ENCODE results near the gene IL4R. TPM values are rescaled to one million over a fixed set of nuclear protein-coding genes. Genes with fewer than 3 reads are reported as not detected.
A peak's percentile ranks its signal among the peaks of the same experiment; 100 is the strongest.
"Not testable (repeated sequence)": the region's sequence is repeated elsewhere in the genome, so short reads cannot be mapped to it uniquely, and the experiment has no call there.

Gene IL4R
- total RNA-seq, 1 experiment from 2014 or later, result 40.9 TPM

DNA sequence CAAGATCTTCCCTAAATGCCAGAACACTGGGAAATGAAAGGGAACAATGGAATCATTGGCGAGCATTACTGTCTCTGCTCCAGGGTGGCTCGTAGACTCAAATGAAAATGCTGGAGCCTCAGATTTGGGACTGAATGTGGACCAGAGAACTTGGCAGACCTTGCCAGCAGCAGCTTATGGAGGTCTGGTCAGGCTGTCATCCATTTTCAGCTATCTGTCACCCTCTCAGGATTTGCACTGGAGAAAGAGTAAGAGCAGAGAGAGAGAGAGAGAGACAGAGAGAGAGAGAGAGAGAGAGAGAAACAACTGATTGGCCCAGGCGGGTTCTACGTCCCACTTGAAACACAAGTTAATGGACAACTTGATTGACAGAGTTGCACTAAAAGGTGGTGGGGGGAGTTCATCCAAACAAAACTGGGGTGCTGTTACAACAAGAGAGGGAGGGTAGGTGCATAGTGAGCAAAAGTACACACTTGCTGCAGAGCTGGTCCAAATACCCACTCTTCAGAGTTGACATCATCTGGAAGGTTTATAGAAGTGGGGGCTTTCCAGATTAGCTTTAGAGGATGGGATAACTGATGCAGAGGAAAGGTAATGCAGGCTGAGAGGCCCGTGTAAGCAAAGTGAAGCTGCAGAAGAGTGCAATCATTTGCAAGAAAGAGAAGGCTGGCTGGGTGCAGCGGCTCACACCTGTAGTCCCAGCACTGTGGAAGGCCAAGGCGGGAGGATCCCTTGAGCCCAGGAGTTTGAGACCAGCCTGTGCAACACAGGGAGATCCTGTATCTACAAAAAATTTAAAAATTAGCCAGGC is 28.7 kb upstream of the IL4R start:
- no peak for DNase-seq
- no peak overlapping the region for H3K4me3 ChIP-seq
- no peaks in the 10 kb centered on the region for H3K27me3 ChIP-seq
- no peaks in the 10 kb centered on the region for H3K36me3 ChIP-seq
- H3K9me3 ChIP-seq, result peaks cover 12% of the 10 kb centered on the region; the same call in 1 of the 2 replicates

- H3K4me3 ChIP-seq, result no peak overlapping the region
- DNase-seq, result no peak
- H3K36me3 ChIP-seq, result no peaks in the 10 kb centered on the region
- H3K9me3 ChIP-seq, result peaks cover 12% of the 10 kb centered on the region; the same call in 1 of the 2 replicates
- H3K27me3 ChIP-seq, result no peaks in the 10 kb centered on the region
Measured at GRCh38 chr16:27285676-27286196, 28.0 kb upstream of the IL4R start.

DNA sequence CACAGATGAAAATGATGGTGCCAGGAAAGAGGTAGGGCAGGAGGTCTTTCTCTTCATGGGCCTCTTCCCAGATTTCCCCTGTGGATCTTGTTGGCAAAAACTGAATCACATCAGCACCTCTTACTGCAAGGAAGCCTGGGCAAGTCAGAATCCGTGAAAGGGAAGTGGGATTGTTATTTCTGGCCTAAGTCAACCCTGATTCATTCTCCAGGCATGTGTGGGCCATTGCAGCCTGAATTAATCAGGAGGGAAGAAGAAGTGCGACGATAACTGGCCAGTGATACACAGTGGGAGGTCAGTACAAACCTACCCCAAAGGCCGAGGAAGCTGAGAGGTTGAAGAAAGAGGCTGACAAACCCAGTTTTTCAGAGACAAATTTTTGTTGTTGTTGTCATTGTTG is 27.3 kb upstream of the IL4R start:
- DNase-seq, result peak; percentile 79
- no peaks in the 10 kb centered on the region for H3K27me3 ChIP-seq
- no peak overlapping the region for H3K4me3 ChIP-seq
- no peaks in the 10 kb centered on the region for H3K36me3 ChIP-seq
- H3K9me3 ChIP-seq, result peaks cover 12% of the 10 kb centered on the region; the same call in 1 of the 2 replicates

- Histone ChIP-seq H3K4me3 (no peak overlapping the region), H3K27me3 (no peaks in the 10 kb centered on the region), H3K9me3 (peaks cover 12% of the 10 kb centered on the region; the same call in 1 of the 2 replicates), H3K36me3 (no peaks in the 10 kb centered on the region)
- DNase-seq, result no peak
Measured at GRCh38 chr16:27287051-27287811, 26.5 kb upstream of the IL4R start.

DNA sequence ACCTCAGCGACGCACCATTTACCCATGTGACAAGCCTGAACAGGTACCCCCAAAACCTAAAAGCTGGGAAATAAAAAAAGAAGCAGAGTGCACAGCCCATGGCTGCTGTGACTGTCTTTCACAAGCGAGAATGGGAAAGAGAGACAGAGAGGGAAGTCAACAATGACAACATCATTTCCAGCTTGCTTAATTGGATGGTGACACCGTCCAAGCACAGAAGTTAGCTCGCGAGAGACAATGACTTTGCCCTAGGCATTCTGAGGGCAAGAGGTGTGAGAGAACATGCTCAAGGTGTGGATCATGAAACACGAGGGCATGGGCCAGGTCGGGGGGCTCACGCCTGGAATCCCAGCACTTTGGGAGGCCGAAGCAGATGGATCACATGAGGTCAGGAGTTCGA is 25.9 kb upstream of the IL4R start:
- Histone ChIP-seq H3K9me3 (peaks cover 12% of the 10 kb centered on the region; the same call in 1 of the 2 replicates), H3K27me3 (no peaks in the 10 kb centered on the region), H3K4me3 (no peak overlapping the region), H3K36me3 (no peaks in the 10 kb centered on the region)
- DNase-seq, result no peak

- H3K36me3 ChIP-seq, DNase-seq, H3K4me3 ChIP-seq, H3K27me3 ChIP-seq: not testable (repeated sequence)
- H3K9me3 ChIP-seq, result peaks cover 12% of the 10 kb centered on the region; the same call in 1 of the 2 replicates
Measured at GRCh38 chr16:27288313-27288712, 25.5 kb upstream of the IL4R start.

- no peak for DNase-seq
Measured at GRCh38 chr16:27289669-27290068, 24.1 kb upstream of the IL4R start.

GRCh38 chr16:27290562-27290961 is 23.2 kb upstream of the IL4R start:
- peaks cover 9% of the 10 kb centered on the region; the same call in 1 of the 2 replicates for H3K9me3 ChIP-seq
- DNase-seq, result no peak
- no peaks in the 10 kb centered on the region for H3K36me3 ChIP-seq
- no peaks in the 10 kb centered on the region for H3K27me3 ChIP-seq
- H3K4me3 ChIP-seq, result no peak overlapping the region

More at GRCh38 chr16:27289669-27290068, 24.1 kb upstream of the IL4R start:
- Histone ChIP-seq H3K9me3 (peaks cover 11% of the 10 kb centered on the region; the same call in 1 of the 2 replicates), H3K36me3 (no peaks in the 10 kb centered on the region), H3K27me3 (no peaks in the 10 kb centered on the region), H3K4me3 (no peak overlapping the region)

DNA sequence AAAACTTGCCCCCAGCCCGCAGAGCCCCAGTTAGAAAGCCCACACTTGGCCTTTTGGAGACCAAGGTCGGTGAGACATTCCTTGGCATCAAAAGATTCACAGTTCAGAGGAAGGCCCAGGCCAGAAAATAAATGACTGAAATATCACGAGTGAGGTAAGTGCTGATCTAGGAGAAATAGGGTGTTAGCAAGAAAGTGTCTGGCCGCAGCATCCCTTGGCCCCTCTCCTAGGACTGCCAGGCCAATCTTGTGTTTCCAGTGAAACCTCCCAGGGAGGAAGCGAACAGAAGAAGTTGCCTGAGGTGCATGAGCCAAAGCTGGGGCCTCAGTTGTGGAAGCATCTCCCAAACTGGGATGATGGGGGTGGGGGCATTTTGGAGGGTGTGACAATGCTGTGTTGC is 22.7 kb upstream of the IL4R start:
- Histone ChIP-seq H3K27me3 (no peaks in the 10 kb centered on the region), H3K9me3 (peaks cover 5% of the 10 kb centered on the region; the same call in 1 of the 2 replicates), H3K4me3 (no peak overlapping the region), H3K36me3 (no peaks in the 10 kb centered on the region)
- DNase-seq, result no peak

GRCh38 chr16:27291722-27292240 is 22.0 kb upstream of the IL4R start:
- H3K9me3 ChIP-seq, result peaks cover 4% of the 10 kb centered on the region; the same call in 1 of the 2 replicates
- H3K36me3 ChIP-seq, result no peaks in the 10 kb centered on the region
- H3K27me3 ChIP-seq, result no peaks in the 10 kb centered on the region
- no peak for DNase-seq
- H3K4me3 ChIP-seq, result no peak overlapping the region

DNA sequence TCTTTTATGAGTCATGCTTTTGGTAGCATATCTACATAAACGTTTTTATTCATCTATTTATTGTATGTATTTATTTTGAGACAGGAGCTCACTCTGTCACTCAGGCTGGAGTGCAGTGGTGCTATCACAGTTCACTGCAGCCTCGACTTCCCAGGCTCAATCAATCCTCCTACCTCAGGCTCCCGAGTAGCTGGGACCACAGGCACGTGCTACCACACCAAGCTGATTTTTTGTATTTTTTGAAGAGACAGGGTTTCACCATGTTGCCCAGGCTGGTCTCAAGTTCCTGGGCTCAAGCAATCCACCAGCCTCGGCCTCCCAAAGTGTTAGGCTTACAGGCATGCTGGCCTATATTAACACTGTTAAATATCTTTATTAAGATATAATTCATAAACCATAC is 20.4 kb upstream of the IL4R start:
- H3K9me3 ChIP-seq, result no peaks in the 10 kb centered on the region
- no peaks in the 10 kb centered on the region for H3K27me3 ChIP-seq
- no peaks in the 10 kb centered on the region for H3K36me3 ChIP-seq
- no peak for DNase-seq
- no peak overlapping the region for H3K4me3 ChIP-seq

DNA sequence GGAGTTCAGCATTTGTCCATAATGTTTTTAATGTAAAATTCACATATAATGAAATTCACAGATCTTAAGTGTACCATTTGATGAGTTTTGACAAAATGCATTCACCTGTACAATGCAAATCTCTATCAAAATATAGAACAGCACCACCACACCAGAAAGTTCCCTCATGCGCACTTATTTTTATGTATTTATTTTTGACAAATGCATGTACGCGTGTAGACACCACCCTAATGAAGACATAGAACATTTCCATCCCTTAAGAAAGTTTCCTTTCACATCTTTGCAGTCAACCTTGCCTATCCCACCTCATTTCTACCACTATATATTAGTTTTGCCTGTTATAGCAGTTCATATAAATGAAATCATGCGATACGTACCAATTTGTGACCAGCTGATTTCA is 15.6 kb upstream of the IL4R start:
- Histone ChIP-seq H3K36me3 (no peaks in the 10 kb centered on the region), H3K27me3 (no peaks in the 10 kb centered on the region), H3K4me3 (no peak overlapping the region), H3K9me3 (no peaks in the 10 kb centered on the region)
- DNase-seq, result no peak

DNA sequence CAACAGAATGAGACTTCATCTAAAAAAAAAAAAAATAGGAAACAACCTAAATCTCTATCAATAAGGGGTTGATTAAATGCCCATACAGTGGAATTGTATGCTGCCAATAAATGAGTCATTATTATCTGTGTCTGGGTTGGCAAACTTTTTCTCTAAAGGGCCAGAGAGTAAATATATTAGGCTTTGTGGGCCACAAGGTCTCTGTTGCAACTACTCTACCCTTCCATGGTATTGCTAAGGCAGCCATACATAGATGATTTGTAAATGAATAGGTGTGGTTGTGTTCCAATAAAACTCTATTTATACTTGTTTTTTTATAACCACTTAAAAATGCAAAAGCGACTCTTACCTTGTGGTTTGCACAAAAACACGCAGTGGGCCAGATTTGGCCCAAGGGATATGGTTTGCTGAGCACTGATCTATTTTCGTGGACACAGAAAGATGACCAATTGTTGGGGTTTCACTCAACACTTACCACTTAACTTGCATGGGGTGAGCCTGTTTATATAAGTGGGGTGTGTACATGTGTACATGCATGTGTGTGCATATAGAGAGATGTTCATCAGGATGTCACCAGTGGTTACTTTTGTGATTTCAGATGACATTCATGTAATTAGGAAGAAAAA is 12.4 kb upstream of the IL4R start:
- peak; percentile 26 for DNase-seq
- Histone ChIP-seq H3K27me3 (no peaks in the 10 kb centered on the region), H3K36me3 (no peaks in the 10 kb centered on the region), H3K4me3 (no peak overlapping the region), H3K9me3 (no peaks in the 10 kb centered on the region)

- no peak for DNase-seq
- no peaks in the 10 kb centered on the region for H3K36me3 ChIP-seq
- no peaks in the 10 kb centered on the region for H3K27me3 ChIP-seq
- no peaks in the 10 kb centered on the region for H3K9me3 ChIP-seq
- H3K4me3 ChIP-seq, result no peak overlapping the region
Measured at GRCh38 chr16:27302126-27302525, 11.6 kb upstream of the IL4R start.

DNA sequence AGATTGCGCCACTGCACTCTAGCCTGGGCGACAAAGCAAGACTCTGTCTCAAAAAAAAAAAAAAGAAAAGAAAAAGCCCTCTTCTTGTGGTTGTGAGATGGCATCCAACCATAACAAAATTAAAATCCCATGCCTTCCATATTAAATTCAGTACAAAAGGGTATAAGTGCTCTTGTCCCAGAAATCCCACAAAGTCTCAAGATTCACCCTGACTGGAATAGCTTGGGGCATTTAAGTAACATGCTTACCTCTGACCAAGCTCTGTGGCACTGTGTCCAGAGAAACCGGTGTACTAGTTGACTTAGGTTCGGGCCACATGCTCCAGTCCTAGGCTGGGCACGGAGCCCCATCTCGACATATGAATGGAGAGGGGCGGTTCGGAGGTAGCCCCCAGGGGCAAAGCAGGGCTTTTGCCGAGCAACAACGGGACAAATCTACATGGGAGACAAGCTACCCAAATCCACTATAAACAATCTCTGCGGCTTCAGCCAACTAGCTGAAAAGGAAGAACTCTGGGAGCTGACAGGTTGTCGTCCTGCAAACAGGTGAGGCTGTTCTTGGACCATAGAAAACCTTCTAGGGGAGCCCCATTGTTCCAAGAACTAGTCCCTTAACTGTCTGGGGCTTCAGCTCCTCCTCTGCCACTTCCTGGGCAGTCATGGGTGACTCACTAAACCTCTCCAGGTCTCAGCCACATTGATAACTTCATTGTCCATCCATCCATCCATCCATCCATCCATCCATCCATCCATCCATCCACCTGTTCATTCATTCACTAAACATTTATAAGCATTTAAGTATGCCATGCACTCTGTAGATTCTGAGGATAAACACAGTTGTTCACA is 10.3 kb upstream of the IL4R start:
- Histone ChIP-seq H3K36me3 (no peaks in the 10 kb centered on the region), H3K4me3 (no peak overlapping the region), H3K9me3 (no peaks in the 10 kb centered on the region; the same call in 1 of the 2 replicates), H3K27me3 (no peaks in the 10 kb centered on the region)
- DNase-seq, result no peak

DNA sequence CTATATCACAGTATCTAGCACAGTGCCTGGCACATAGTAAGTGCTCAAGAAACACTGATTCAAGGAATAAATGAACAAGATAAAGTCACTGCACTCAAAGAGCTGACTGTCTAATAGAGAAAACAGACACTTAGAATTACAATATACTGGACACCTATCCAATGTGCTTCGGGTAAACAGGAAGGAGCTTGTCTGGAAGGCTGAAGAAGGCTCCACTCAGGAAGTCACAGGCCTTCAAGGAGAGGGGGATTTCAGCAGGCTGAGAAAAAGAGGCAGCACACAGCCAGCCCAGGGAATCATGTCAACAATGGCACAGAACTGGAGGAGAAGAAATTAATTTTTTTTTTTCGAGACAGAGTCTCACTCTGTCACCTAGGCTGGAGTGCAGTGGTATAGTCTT is 9.7 kb upstream of the IL4R start:
- Histone ChIP-seq H3K9me3 (no peaks in the 10 kb centered on the region; the same call in 1 of the 2 replicates), H3K36me3 (no peaks in the 10 kb centered on the region), H3K27me3 (no peaks in the 10 kb centered on the region), H3K4me3 (no peak overlapping the region)
- DNase-seq, result no peak

Data from MG63 (cell line).